PC-3 (cell line): ENCODE measurements around the gene C3. TPM values are rescaled to one million over a fixed set of nuclear protein-coding genes. Genes with fewer than 3 reads are reported as not detected.

ENCODE experiments used
- ATAC-seq: fragments of 200-7000 bp; cut with Tn5 transposase; 2 replicates; pipeline ENCODE4 v1.9.1; 2020; ENCODE audit warnings: mild to moderate bottlenecking, moderate library complexity
- BruUV-seq: library from RNA; stranded (reverse); fragments of 400-500 nt; replicated peaks from 2 replicates; lab custom pipeline; 2021; lab: Mats Ljungman, UMichigan
- CTCF ChIA-PET: fragments of 300-600 bp; sonication (Branson Sonifier 250); formaldehyde crosslinking; loops from one replicate; lab custom pipeline; 2022; ENCODE audit warnings: antibody characterized with exemption; lab: Charles Lee
- POLR2A ChIA-PET: fragments of 300-600 bp; sonication (Branson Sonifier 250); formaldehyde crosslinking; loops from one replicate; lab custom pipeline; 2022; ENCODE audit warnings: antibody characterized with exemption; ENCODE audit not compliant: unreplicated experiment; lab: Charles Lee
- DNase-seq: peaks from one replicate; pipeline ENCODE4 v3.0.0-alpha.2; 2015
- H2AFZ ChIP-seq: fragments of 300-600 bp; sonication (generic); 2 replicates; pipeline ENCODE4 v1.6.0; 2016; ENCODE audit warnings: antibody characterized with exemption, low read length
- H3F3A ChIP-seq: fragments of 300-600 bp; sonication (generic); one replicate; pipeline ENCODE4 v1.6.0; 2017; ENCODE audit warnings: antibody characterized with exemption, low read length, control low read depth, mild to moderate bottlenecking; ENCODE audit not compliant: unreplicated experiment
- H3K27ac ChIP-seq: fragments of 300-600 bp; sonication (generic); 2 replicates; pipeline ENCODE4 v1.5.1; 2016; ENCODE audit warnings: mild to moderate bottlenecking, low read length
- H3K27me3 ChIP-seq: fragments of 300-600 bp; sonication (generic); 2 replicates; pipeline ENCODE4 v1.6.1; 2016; ENCODE audit warnings: low read length, mixed read lengths
- H3K36me3 ChIP-seq: fragments of 300-600 bp; sonication (generic); 2 replicates; pipeline ENCODE4 v1.6.1; 2016; ENCODE audit warnings: low read depth, mixed run types, low read length, mixed read lengths
- H3K4me1 ChIP-seq: fragments of 300-600 bp; sonication (generic); 2 replicates; pipeline ENCODE4 v1.5.1; 2016; ENCODE audit warnings: low read length; ENCODE audit not compliant: insufficient read depth
- H3K4me2 ChIP-seq: fragments of 300-600 bp; sonication (generic); 2 replicates; pipeline ENCODE4 v1.6.0; 2016; ENCODE audit warnings: low read length
- H3K4me3 ChIP-seq: fragments of 300-600 bp; sonication (generic); 2 replicates; pipeline ENCODE4 v1.5.1; 2016; ENCODE audit warnings: mild to moderate bottlenecking, low read length, mixed read lengths
- H3K79me2 ChIP-seq: fragments of 300-600 bp; sonication (generic); 2 replicates; pipeline ENCODE4 v1.6.1; 2017; ENCODE audit warnings: low read length, mixed read lengths
- H3K9ac ChIP-seq: fragments of 300-600 bp; sonication (generic); 2 replicates; pipeline ENCODE4 v1.6.0; 2016; ENCODE audit warnings: mild to moderate bottlenecking, low read length
- H3K9me2 ChIP-seq: fragments of 300-600 bp; sonication (generic); replicated peaks from 2 replicates; pipeline ENCODE4 v1.6.1; 2016; ENCODE audit warnings: mixed run types, low read length, mixed read lengths
- H3K9me3 ChIP-seq: fragments of 300-600 bp; sonication (generic); 2 replicates; pipeline ENCODE4 v1.6.1; 2016; ENCODE audit warnings: low read length, mixed read lengths
- H4K20me1 ChIP-seq: fragments of 300-600 bp; sonication (generic); 2 replicates; pipeline ENCODE4 v1.6.1; 2016; ENCODE audit warnings: low read length, mixed read lengths
- CTCF ChIP-seq: fragments of 300-600 bp; sonication (generic); conservative IDR thresholded peaks from 2 replicates; pipeline ENCODE4 v1.5.1; 2017; ENCODE audit warnings: antibody characterized with exemption, low read depth, mild to moderate bottlenecking, low read length
- EZH2 ChIP-seq: fragments of 300-600 bp; sonication (generic); IDR thresholded peaks from one replicate; pipeline ENCODE4 v1.6.1; 2017; ENCODE audit warnings: antibody characterized with exemption, mild to moderate bottlenecking, low read length; ENCODE audit not compliant: unreplicated experiment
- EZH2phosphoT487 ChIP-seq: fragments of 300-600 bp; sonication (generic); IDR thresholded peaks from 2 replicates; pipeline ENCODE4 v1.6.1; 2018; ENCODE audit warnings: mild to moderate bottlenecking, antibody characterized with exemption, low read length, borderline replicate concordance
- intact Hi-C: fragments of 100-400 bp; cut with micrococcal nuclease; formaldehyde crosslinking; loops from 2 replicates; pipeline ENCODE4 v1.9.0; 2023
- total RNA-seq: library from RNA; depleted of rRNA; stranded (reverse); fragments of >200 nt; gene quantifications from 2 replicates; pipeline ENCODE4 v1.2.3, GENCODE V29; 2014

C3 gene
- total RNA-seq, 1 experiment from 2014 or later: 13.3 TPM

GRCh38 chr19:6693681-6694080 lies 26.8 kb downstream of the C3 start:
- no peak overlapping the region for H3K4me3 ChIP-seq
- ATAC-seq (no peak), DNase-seq (no peak)
- H2AFZ ChIP-seq: no peak overlapping the region
- no peaks in the 10 kb centered on the region for H4K20me1 ChIP-seq
- H3K9me3 ChIP-seq: no peaks in the 10 kb centered on the region
- H3K9ac ChIP-seq: no peak overlapping the region
- no peaks in the 10 kb centered on the region for H3K36me3 ChIP-seq
- H3K4me1 ChIP-seq: no peaks in the 10 kb centered on the region
- no peaks in the 10 kb centered on the region for H3K79me2 ChIP-seq
- H3K27ac ChIP-seq: no peak overlapping the region
- no peaks in the 10 kb centered on the region for H3F3A ChIP-seq
- no peaks in the 10 kb centered on the region for H3K9me2 ChIP-seq
- H3K4me2 ChIP-seq: no peak overlapping the region
- BruUV-seq: no TSS peak
- ChIA-PET POLR2A (no interaction called here), CTCF (no interaction called here)
- no peak for TF ChIP-seq EZH2phosphoT487
- no peak for TF ChIP-seq EZH2
- no peak for TF ChIP-seq CTCF
- intact Hi-C loops: no loop called here
- no peaks in the 10 kb centered on the region for H3K27me3 ChIP-seq

DNA sequence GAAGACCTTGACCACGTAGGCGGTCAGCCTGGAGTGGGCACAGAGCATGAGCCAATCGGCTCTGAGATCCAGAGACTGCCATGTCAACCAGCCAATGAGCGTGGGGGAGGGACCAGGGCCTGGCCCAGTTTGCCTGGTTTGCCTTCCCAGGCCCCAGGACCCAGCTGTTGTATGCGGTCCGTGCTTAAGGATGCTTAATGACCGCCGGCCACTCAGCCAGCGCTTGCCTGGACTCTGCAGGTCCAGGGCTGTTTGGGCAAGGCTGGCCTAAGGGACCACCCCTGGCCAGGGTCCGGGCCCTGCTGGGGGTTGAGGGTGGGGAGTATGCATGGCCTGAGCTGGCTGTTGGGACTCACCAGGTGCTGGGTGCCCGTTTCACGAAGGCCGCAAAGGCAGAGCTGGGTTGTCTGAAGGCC lies 27.4 kb downstream of the C3 start:
- intact Hi-C loops: no loop called here
- Histone ChIP-seq H3K4me3 (no peak overlapping the region), H3K36me3 (no peaks in the 10 kb centered on the region), H3K4me2 (no peak overlapping the region), H4K20me1 (no peaks in the 10 kb centered on the region), H3K4me1 (no peaks in the 10 kb centered on the region), H3F3A (no peaks in the 10 kb centered on the region), H3K9me3 (no peaks in the 10 kb centered on the region), H2AFZ (no peak overlapping the region), H3K27ac (no peak overlapping the region), H3K9me2 (no peaks in the 10 kb centered on the region), H3K79me2 (no peaks in the 10 kb centered on the region), H3K27me3 (no peaks in the 10 kb centered on the region), H3K9ac (no peak overlapping the region)
- DNase-seq: no peak
- ChIA-PET POLR2A (no interaction called here), CTCF (no interaction called here)
- no peak for ATAC-seq
- no TSS peak for BruUV-seq
- TF ChIP-seq EZH2 (no peak), CTCF (no peak), EZH2phosphoT487 (no peak)

GRCh38 chr19:6692027-6692426 lies 28.4 kb downstream of the C3 start:
- Histone ChIP-seq H3K36me3 (no peaks in the 10 kb centered on the region), H3K27me3 (no peaks in the 10 kb centered on the region), H3K79me2 (no peaks in the 10 kb centered on the region), H3K27ac (no peak overlapping the region), H3K9me2 (no peaks in the 10 kb centered on the region), H3K9ac (no peak overlapping the region), H3K4me2 (no peak overlapping the region), H3F3A (no peaks in the 10 kb centered on the region), H3K4me3 (no peak overlapping the region), H3K4me1 (no peaks in the 10 kb centered on the region), H4K20me1 (no peaks in the 10 kb centered on the region), H3K9me3 (no peaks in the 10 kb centered on the region), H2AFZ (no peak overlapping the region)
- no peak for DNase-seq
- no peak for ATAC-seq
- TF ChIP-seq EZH2: no peak
- TF ChIP-seq CTCF: no peak
- no peak for TF ChIP-seq EZH2phosphoT487
- ChIA-PET POLR2A (no interaction called here), CTCF (no interaction called here)
- intact Hi-C loops: no loop called here
- no TSS peak for BruUV-seq
